Natural killer cell (primary cell): ENCODE results near the gene VPS9D1. TPM values are rescaled to one million over a fixed set of nuclear protein-coding genes. Genes with fewer than 3 reads are reported as not detected.

Source experiments
- ATAC-seq, 3 donors: fragments of 150-1000 bp in 2 of 3; fragments of 200-7000 bp in 1 of 3; cut with Tn5 transposase; 1 replicate in 1 of 3; 2 replicates in 2 of 3; pipeline ENCODE4 v1.10.0; 2021; ENCODE audit warnings: mild to moderate bottlenecking in 2 of 3, moderate library complexity in 2 of 3
- DNase-seq, 2 donors: peaks; one replicate each; pipeline versions ENCODE4 v3.0.0 to v3.0.0-alpha.2; 2013 to 2021; ENCODE audit warnings: mixed read lengths in 1 of 2
- H3K27ac ChIP-seq: one replicate; pipeline ENCODE4 v1.5.1; 2013; ENCODE audit warnings: mild to moderate bottlenecking, low read length
- H3K27me3 ChIP-seq: one replicate; pipeline ENCODE4 v1.6.1; 2013; ENCODE audit warnings: low read length; ENCODE audit not compliant: control insufficient read depth, insufficient read depth
- H3K36me3 ChIP-seq: one replicate; pipeline ENCODE4 v1.6.1; 2013; ENCODE audit warnings: low read length; ENCODE audit not compliant: control insufficient read depth, insufficient read depth
- H3K4me1 ChIP-seq: one replicate; pipeline ENCODE4 v1.6.1; 2013; ENCODE audit warnings: low read length; ENCODE audit not compliant: control insufficient read depth, insufficient read depth
- H3K4me3 ChIP-seq: one replicate; pipeline ENCODE4 v1.5.1; 2013; ENCODE audit warnings: low read length
- H3K9me3 ChIP-seq: one replicate; pipeline ENCODE4 v1.6.1; 2013; ENCODE audit warnings: low read length; ENCODE audit not compliant: control insufficient read depth, insufficient read depth
- H3K27ac Mint-ChIP-seq, 2 donors: one replicate each; pipeline ENCODE4 v1.8.0; 2022; ENCODE audit warnings: mild to moderate bottlenecking in 2 of 2, mixed read lengths in 2 of 2, moderate library complexity in 1 of 2
- H3K27me3 Mint-ChIP-seq, 2 donors: one replicate each; pipeline ENCODE4 v1.8.0; 2022; ENCODE audit warnings: low read depth in 2 of 2, mixed read lengths in 2 of 2
- H3K36me3 Mint-ChIP-seq: one replicate; pipeline ENCODE4 v1.8.0; 2022; ENCODE audit warnings: mixed read lengths
- H3K4me1 Mint-ChIP-seq, 2 donors: one replicate each; pipeline ENCODE4 v1.8.0; 2022; ENCODE audit warnings: mixed read lengths in 2 of 2
- H3K4me3 Mint-ChIP-seq: one replicate; pipeline ENCODE4 v1.8.0; 2022; ENCODE audit warnings: mild to moderate bottlenecking, moderate library complexity, mixed read lengths
- H3K9me3 Mint-ChIP-seq, 2 donors: one replicate each; pipeline ENCODE4 v1.8.0; 2022; ENCODE audit warnings: mixed read lengths in 2 of 2
- CTCF ChIP-seq: fragments of 200-600 bp; IDR thresholded peaks from one replicate; pipeline ENCODE4 v1.8.0; 2022; ENCODE audit warnings: antibody characterized with exemption
- WGBS: methylation state at CpG from one replicate; pipeline ENCODE4 v1.1.7; 2013; ENCODE audit warnings: missing lambda C conversion rate; ENCODE audit not compliant: insufficient coverage; 5-methylcytosine and 5-hydroxymethylcytosine counted together
- intact Hi-C: fragments of 100-400 bp; cut with micrococcal nuclease; formaldehyde crosslinking; loops from one replicate; pipeline ENCODE4 v1.14.2; 2022
- total RNA-seq, 4 donors: library from RNA; stranded (reverse); fragments of 120-200 nt in 1 of 4; gene quantifications; one replicate each; pipeline versions ENCODE4 v1.2.3 to v1.2.4, GENCODE V29; 2013 to 2022

VPS9D1 gene
- total RNA-seq, 3 donors from 2014 or later (not counting 1 experiment from before 2014, with no cell fraction given), result 31.7 to 43.0 (median 35.4) TPM

- Mint-ChIP-seq H3K4me1 (peaks cover 7 to 29% of the 10 kb centered on the region in 2 donors), H3K27me3 (no peaks in the 10 kb centered on the region), H3K27ac (no peak overlapping the region), H3K4me3 (no peak overlapping the region), H3K9me3 (no peaks in the 10 kb centered on the region), H3K36me3 (no peaks in the 10 kb centered on the region)
- no peak overlapping the region for H3K4me3 ChIP-seq
- WGBS, result 96% methylated on average over 13 of the region's 13 CpGs
- H3K27ac ChIP-seq, result no peak overlapping the region
- H3K27me3 ChIP-seq, result no peaks in the 10 kb centered on the region
- intact Hi-C loops, result no loop called here
- peaks cover 29% of the 10 kb centered on the region for H3K36me3 ChIP-seq
- H3K9me3 ChIP-seq, result no peaks in the 10 kb centered on the region
- DNase-seq, result no peak
- peaks cover 21% of the 10 kb centered on the region for H3K4me1 ChIP-seq
- no peak for TF ChIP-seq CTCF
- ATAC-seq, result no peak
Measured at GRCh38 chr16:89689142-89689541, 31.6 kb downstream of the VPS9D1 start.

DNA sequence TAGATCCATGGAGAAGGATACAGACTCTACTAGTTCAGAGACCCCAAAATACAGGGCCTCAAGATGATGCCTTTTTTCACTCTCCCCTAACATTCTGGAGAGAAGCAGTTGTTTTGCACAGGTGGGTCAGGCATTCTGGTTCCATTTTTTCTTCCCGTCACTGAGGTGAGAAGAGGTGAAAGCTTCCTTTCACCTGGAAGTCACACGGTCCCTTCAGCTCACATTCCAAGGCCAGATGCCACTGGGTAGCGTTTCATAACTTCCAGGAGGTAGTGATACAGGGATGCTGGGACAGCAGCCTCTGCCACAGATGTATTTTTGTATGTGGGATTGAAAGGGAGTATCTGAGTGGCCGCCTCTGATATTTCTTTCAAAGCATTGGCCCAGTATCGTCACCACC is 32.3 kb downstream of the VPS9D1 start:
- Mint-ChIP-seq H3K36me3 (no peaks in the 10 kb centered on the region), H3K9me3 (no peaks in the 10 kb centered on the region), H3K4me3 (peak overlapping the region; percentile 81), H3K4me1 (peaks cover 7 to 23% of the 10 kb centered on the region in 2 donors), H3K27me3 (no peaks in the 10 kb centered on the region), H3K27ac (no peak overlapping the region)
- no peaks in the 10 kb centered on the region for H3K27me3 ChIP-seq
- H3K4me3 ChIP-seq, result no peak overlapping the region
- no peak for ATAC-seq
- WGBS, result 92% methylated on average over 5 of the region's 5 CpGs
- DNase-seq, result no peak
- intact Hi-C loops, result no loop called here
- H3K36me3 ChIP-seq, result peaks cover 21% of the 10 kb centered on the region
- H3K4me1 ChIP-seq, result peaks cover 19% of the 10 kb centered on the region
- H3K27ac ChIP-seq, result no peak overlapping the region
- H3K9me3 ChIP-seq, result no peaks in the 10 kb centered on the region
- TF ChIP-seq CTCF, result no peak

DNA sequence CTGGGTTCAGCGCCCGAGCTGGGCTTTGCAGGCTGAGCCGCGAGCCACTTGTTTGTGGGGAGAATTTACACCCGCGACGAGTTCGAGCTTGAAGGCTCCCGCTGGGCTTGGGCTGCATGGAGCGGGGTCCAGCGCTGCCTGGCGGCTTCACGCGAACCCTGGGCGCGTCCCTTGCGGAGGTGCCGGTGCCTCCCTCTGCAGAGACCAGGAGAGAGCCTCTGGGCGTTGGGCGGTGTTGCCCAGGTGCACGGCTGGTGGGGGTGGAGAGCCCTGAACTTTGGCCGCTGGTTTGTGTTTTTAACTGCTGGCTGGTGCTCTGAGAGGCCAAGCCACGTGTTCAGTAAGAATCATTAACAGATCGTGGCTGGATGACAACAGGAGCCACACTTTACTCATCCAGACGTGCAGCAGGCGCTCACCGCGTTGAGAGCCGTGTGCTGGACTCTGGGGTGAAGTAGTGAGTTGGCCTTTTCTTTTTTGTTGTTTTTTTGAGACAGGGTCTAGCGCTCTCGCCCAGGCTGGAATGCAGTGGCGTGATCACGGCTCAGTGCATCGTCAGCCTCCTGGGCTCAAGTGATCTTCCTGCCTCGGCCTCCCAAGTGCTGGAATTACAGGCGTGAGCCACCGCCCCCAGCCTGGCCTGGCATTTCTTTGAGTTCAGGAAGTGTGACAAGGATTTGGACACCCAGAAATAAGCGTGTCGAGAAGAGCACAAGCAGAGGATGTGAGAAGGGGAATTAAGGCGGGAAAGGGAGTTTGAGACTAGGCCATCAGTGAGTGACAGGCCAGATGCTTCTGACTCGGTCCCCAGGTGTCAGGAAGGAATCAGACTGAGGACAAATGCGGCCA is 33.4 kb downstream of the VPS9D1 start:
- peak overlapping the region; percentile 81 for H3K4me3 Mint-ChIP-seq
- Histone ChIP-seq H3K4me1 (peaks cover 19% of the 10 kb centered on the region), H3K9me3 (no peaks in the 10 kb centered on the region), H3K4me3 (peak overlapping the region; percentile 52), H3K27ac (peak overlapping the region; percentile 29), H3K36me3 (peaks cover 17% of the 10 kb centered on the region), H3K27me3 (no peaks in the 10 kb centered on the region)
- H3K9me3 Mint-ChIP-seq, result no peaks in the 10 kb centered on the region
- intact Hi-C loops, result loop anchor here (2.0 kb wide), 1 partner anchor 13 kb away; the partner anchor contains the start of gene SPATA2L
- H3K36me3 Mint-ChIP-seq, result no peaks in the 10 kb centered on the region
- DNase-seq (no peak), ATAC-seq (peak; percentile 49 to 63 (median 59))
- no peak for TF ChIP-seq CTCF
- peaks cover 7 to 20% of the 10 kb centered on the region in 2 donors for H3K4me1 Mint-ChIP-seq
- no peaks in the 10 kb centered on the region for H3K27me3 Mint-ChIP-seq
- WGBS, result 23% methylated on average over 42 of the region's 42 CpGs
- H3K27ac Mint-ChIP-seq, result peak overlapping the region; percentile 89 to 92
